ENCODE data around the gene TMEM245.
"Not testable (repeated sequence)": the region's sequence is repeated elsewhere in the genome, so short reads cannot be mapped to it uniquely, and the experiment has no call there.

Gene TMEM245

GRCh38 chr9:108991479-108991878, 128.3 kb downstream of the TMEM245 start:
- DNase-seq (ENCODE audit: low spot score): no peak

GRCh38 chr9:108983885-108984284, 135.9 kb downstream of the TMEM245 start:
- DNase-seq (ENCODE audit: low spot score): no peak

- DNase-seq (ENCODE audit: low spot score): no peak
Measured at GRCh38 chr9:108980893-108981292, 138.9 kb downstream of the TMEM245 start.

GRCh38 chr9:108978205-108978604, 141.5 kb downstream of the TMEM245 start:
- no peak for DNase-seq (ENCODE audit: low spot score)

GRCh38 chr9:108973895-108974294, 145.9 kb downstream of the TMEM245 start:
- no peak for DNase-seq (ENCODE audit: low spot score)

- peak; percentile 13 for DNase-seq (ENCODE audit: low spot score)
Measured at GRCh38 chr9:108972626-108973209, 147.0 kb downstream of the TMEM245 start.

- no peak for DNase-seq (ENCODE audit: low spot score)
Measured at GRCh38 chr9:108972186-108972585, 147.6 kb downstream of the TMEM245 start.

GRCh38 chr9:108971392-108971791, 148.4 kb downstream of the TMEM245 start:
- not testable (repeated sequence) for DNase-seq (ENCODE audit: low spot score)

- DNase-seq (ENCODE audit: low spot score): no peak
Measured at GRCh38 chr9:108967916-108968315, 151.8 kb downstream of the TMEM245 start.

Data from AG08395 (cell line).